Hepatocyte (in vitro differentiated cells): ENCODE results near the gene PLCD3. TPM values are rescaled to one million over a fixed set of nuclear protein-coding genes. Genes with fewer than 3 reads are reported as not detected.

Experiments
- DNase-seq: peaks from one replicate; pipeline ENCODE4 v3.0.0-alpha.2; 2016; ENCODE audit warnings: low spot score
- H2AFZ ChIP-seq: fragments of 200-600 bp; sonication (generic); 2 replicates; pipeline ENCODE4 v1.6.0; 2016; ENCODE audit warnings: antibody characterized with exemption, mild to moderate bottlenecking
- H3K27ac ChIP-seq: fragments of 200-600 bp; sonication (generic); 2 replicates; pipeline ENCODE4 v1.5.1; 2016; ENCODE audit warnings: mild to moderate bottlenecking
- H3K27me3 ChIP-seq: fragments of 200-600 bp; sonication (generic); 2 replicates; pipeline ENCODE4 v1.6.1; 2016
- H3K36me3 ChIP-seq: fragments of 200-600 bp; sonication (generic); replicated peaks from 2 replicates; pipeline ENCODE4 v1.5.1; 2016; ENCODE audit warnings: low read depth; ENCODE audit not compliant: insufficient read depth
- H3K4me1 ChIP-seq: fragments of 200-600 bp; sonication (generic); 2 replicates; pipeline ENCODE4 v1.5.1; 2016; ENCODE audit warnings: mild to moderate bottlenecking, moderate library complexity; ENCODE audit not compliant: insufficient read depth
- H3K4me2 ChIP-seq: fragments of 200-600 bp; sonication (generic); 2 replicates; pipeline ENCODE4 v1.6.0; 2016
- H3K4me3 ChIP-seq: fragments of 200-600 bp; sonication (generic); 2 replicates; pipeline ENCODE4 v1.5.1; 2016; ENCODE audit warnings: mild to moderate bottlenecking
- H3K79me2 ChIP-seq: fragments of 200-600 bp; sonication (generic); 2 replicates; pipeline ENCODE4 v1.6.0; 2017; ENCODE audit warnings: mild to moderate bottlenecking
- H3K9me2 ChIP-seq: fragments of 200-600 bp; sonication (generic); replicated peaks from 2 replicates; pipeline ENCODE4 v1.6.0; 2017; ENCODE audit warnings: mild to moderate bottlenecking; ENCODE audit not compliant: insufficient read depth
- H3K9me3 ChIP-seq: fragments of 200-600 bp; sonication (generic); 2 replicates; pipeline ENCODE4 v1.5.1; 2016; ENCODE audit warnings: low read depth, mild to moderate bottlenecking
- H4K20me1 ChIP-seq: fragments of 200-600 bp; sonication (generic); 2 replicates; pipeline ENCODE4 v1.6.0; 2016; ENCODE audit warnings: mild to moderate bottlenecking; ENCODE audit not compliant: insufficient read depth, poor library complexity, severe bottlenecking
- EZH2 ChIP-seq: fragments of 200-600 bp; sonication (generic); IDR thresholded peaks from 2 replicates; pipeline ENCODE4 v1.6.1; 2016; ENCODE audit warnings: antibody characterized with exemption, mild to moderate bottlenecking, borderline replicate concordance
- EZH2phosphoT487 ChIP-seq: fragments of 200-600 bp; sonication (generic); IDR thresholded peaks from one replicate; pipeline ENCODE4 v1.6.1; 2018; ENCODE audit warnings: antibody characterized with exemption, mild to moderate bottlenecking, low read depth, moderate library complexity; ENCODE audit not compliant: unreplicated experiment, severe bottlenecking
- WGBS: methylation state at CpG from one replicate; pipeline ENCODE4 v1.1.6; 2016; ENCODE audit warnings: low lambda C conversion rate; ENCODE audit errors: missing lambda C conversion rate; 5-methylcytosine and 5-hydroxymethylcytosine counted together
- polyA plus RNA-seq: library from polyadenylated mRNA; unstranded; fragments of >200 nt; fragmentation: Nextera tagmentation; extraction: Ambion mirVana; gene quantifications from 2 replicates; pipeline ENCODE4 v1.2.1, GENCODE V29; 2016
- total RNA-seq: library from RNA; depleted of rRNA; stranded (reverse); fragments of >200 nt; gene quantifications from 2 replicates; pipeline ENCODE4 v1.2.3, GENCODE V29; 2014
- TF ChIP-seq, protein P1 (sequence below): fragments of 200-600 bp; sonication (generic); IDR thresholded peaks from 2 replicates; pipeline ENCODE4 v1.5.1; 2016; ENCODE audit warnings: antibody characterized with exemption, mild to moderate bottlenecking; ENCODE audit not compliant: poor library complexity

The PLCD3 gene
- total and polyA plus RNA-seq, 2 experiments from 2014 or later, result 41.8 to 69.7 TPM

DNA sequence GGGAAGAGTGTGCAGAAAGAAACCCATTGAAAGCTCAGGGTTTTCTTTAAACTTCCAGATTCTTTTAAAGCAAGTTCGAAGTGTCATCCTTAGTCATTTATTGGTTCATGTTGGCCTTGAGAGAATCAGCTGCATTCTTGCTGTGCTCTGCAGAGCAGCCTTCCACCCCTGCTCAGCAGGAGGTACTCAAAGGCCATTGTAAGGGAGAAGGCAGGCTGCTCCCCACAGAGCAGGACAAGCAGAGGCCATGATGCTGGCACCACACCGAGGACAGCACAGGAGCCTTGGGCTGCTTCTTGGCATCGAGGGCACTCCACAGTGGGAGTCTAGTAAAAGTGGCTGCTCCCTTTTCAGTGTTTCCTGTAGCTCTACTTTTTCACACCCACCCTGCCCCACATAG, 41.6 kb downstream of the PLCD3 start:
- WGBS, result 90% methylated on average over 3 of the region's 3 CpGs
- TF ChIP-seq EZH2, result no peak
- no peak for TF ChIP-seq EZH2phosphoT487
- TF ChIP-seq, protein P1, sequence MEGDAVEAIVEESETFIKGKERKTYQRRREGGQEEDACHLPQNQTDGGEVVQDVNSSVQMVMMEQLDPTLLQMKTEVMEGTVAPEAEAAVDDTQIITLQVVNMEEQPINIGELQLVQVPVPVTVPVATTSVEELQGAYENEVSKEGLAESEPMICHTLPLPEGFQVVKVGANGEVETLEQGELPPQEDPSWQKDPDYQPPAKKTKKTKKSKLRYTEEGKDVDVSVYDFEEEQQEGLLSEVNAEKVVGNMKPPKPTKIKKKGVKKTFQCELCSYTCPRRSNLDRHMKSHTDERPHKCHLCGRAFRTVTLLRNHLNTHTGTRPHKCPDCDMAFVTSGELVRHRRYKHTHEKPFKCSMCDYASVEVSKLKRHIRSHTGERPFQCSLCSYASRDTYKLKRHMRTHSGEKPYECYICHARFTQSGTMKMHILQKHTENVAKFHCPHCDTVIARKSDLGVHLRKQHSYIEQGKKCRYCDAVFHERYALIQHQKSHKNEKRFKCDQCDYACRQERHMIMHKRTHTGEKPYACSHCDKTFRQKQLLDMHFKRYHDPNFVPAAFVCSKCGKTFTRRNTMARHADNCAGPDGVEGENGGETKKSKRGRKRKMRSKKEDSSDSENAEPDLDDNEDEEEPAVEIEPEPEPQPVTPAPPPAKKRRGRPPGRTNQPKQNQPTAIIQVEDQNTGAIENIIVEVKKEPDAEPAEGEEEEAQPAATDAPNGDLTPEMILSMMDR, result no peak
- no peak for DNase-seq
- peaks cover 16% of the 10 kb centered on the region for H3K4me1 ChIP-seq
- H2AFZ ChIP-seq, result no peak overlapping the region
- H3K4me2 ChIP-seq, result no peak overlapping the region
- no peaks in the 10 kb centered on the region for H3K36me3 ChIP-seq
- H3K4me3 ChIP-seq, result no peak overlapping the region
- H4K20me1 ChIP-seq, result no peaks in the 10 kb centered on the region
- H3K9me3 ChIP-seq, result no peaks in the 10 kb centered on the region
- no peak overlapping the region for H3K27ac ChIP-seq
- H3K9me2 ChIP-seq, result no peaks in the 10 kb centered on the region
- peaks cover 2% of the 10 kb centered on the region for H3K79me2 ChIP-seq
- no peaks in the 10 kb centered on the region for H3K27me3 ChIP-seq

- no peaks in the 10 kb centered on the region for H3K27me3 ChIP-seq
- H3K4me3 ChIP-seq, result no peak overlapping the region
- no peak overlapping the region for H3K4me2 ChIP-seq
- no peaks in the 10 kb centered on the region for H3K9me2 ChIP-seq
- no peaks in the 10 kb centered on the region for H4K20me1 ChIP-seq
- H3K27ac ChIP-seq, result no peak overlapping the region
- TF ChIP-seq, protein P1, result no peak
- no peak for TF ChIP-seq EZH2phosphoT487
- no peak for TF ChIP-seq EZH2
- 97% methylated on average over 3 of the region's 3 CpGs for WGBS
- H3K36me3 ChIP-seq, result no peaks in the 10 kb centered on the region
- peaks cover 12% of the 10 kb centered on the region for H3K4me1 ChIP-seq
- H3K79me2 ChIP-seq, result peaks cover 2% of the 10 kb centered on the region
- H3K9me3 ChIP-seq, result no peaks in the 10 kb centered on the region
- H2AFZ ChIP-seq, result no peak overlapping the region
- no peak for DNase-seq
These were observed 43.6 kb downstream of the PLCD3 start for GRCh38 chr17:45088741-45089140.

GRCh38 chr17:45087978-45088377, 44.3 kb downstream of the PLCD3 start:
- H3K9me2 ChIP-seq, result no peaks in the 10 kb centered on the region
- no peak overlapping the region for H3K4me3 ChIP-seq
- no peaks in the 10 kb centered on the region for H4K20me1 ChIP-seq
- no peaks in the 10 kb centered on the region for H3K9me3 ChIP-seq
- 96% methylated on average over 5 of the region's 5 CpGs for WGBS
- peaks cover 2% of the 10 kb centered on the region for H3K79me2 ChIP-seq
- no peak overlapping the region for H3K4me2 ChIP-seq
- peak overlapping the region; percentile 30 for H3K27ac ChIP-seq
- no peak for DNase-seq
- H3K27me3 ChIP-seq, result no peaks in the 10 kb centered on the region
- TF ChIP-seq, protein P1, result no peak
- TF ChIP-seq EZH2 (no peak), EZH2phosphoT487 (no peak)
- H3K4me1 ChIP-seq, result peaks cover 5% of the 10 kb centered on the region
- H2AFZ ChIP-seq, result no peak overlapping the region
- no peaks in the 10 kb centered on the region for H3K36me3 ChIP-seq

- Histone ChIP-seq H3K4me2 (no peak overlapping the region), H2AFZ (no peak overlapping the region)
These were observed 44.8 kb downstream of the PLCD3 start for GRCh38 chr17:45087504-45087975.

More at GRCh38 chr17:45087504-45087975, 44.8 kb downstream of the PLCD3 start:
- H3K4me1 ChIP-seq, result peaks cover 2% of the 10 kb centered on the region
- peak overlapping the region; percentile 30 for H3K27ac ChIP-seq
- DNase-seq, result no peak
- no peaks in the 10 kb centered on the region for H3K9me2 ChIP-seq
- H3K27me3 ChIP-seq, result no peaks in the 10 kb centered on the region
- TF ChIP-seq EZH2, result no peak
- TF ChIP-seq EZH2phosphoT487, result no peak
- TF ChIP-seq, protein P1, result no peak
- H3K79me2 ChIP-seq, result peaks cover 6% of the 10 kb centered on the region
- 86% methylated on average over 3 of the region's 3 CpGs for WGBS
- no peak overlapping the region for H3K4me3 ChIP-seq
- no peaks in the 10 kb centered on the region for H3K36me3 ChIP-seq
- no peaks in the 10 kb centered on the region for H3K9me3 ChIP-seq
- no peaks in the 10 kb centered on the region for H4K20me1 ChIP-seq
